Naive thymus-derived CD4-positive, alpha-beta T cell (primary cell): ENCODE data around the gene CCT2. TPM values are rescaled to one million over a fixed set of nuclear protein-coding genes. Genes with fewer than 3 reads are reported as not detected.
A peak's percentile ranks its signal among the peaks of the same experiment; 100 is the strongest.

Experiments
- ATAC-seq: fragments of 150-1000 bp; cut with Tn5 transposase; 2 replicates; pipeline ENCODE4 v1.10.0; 2021; ENCODE audit warnings: mild to moderate bottlenecking, moderate library complexity
- CTCF ChIA-PET: fragments of 350-600 bp; sonication (Branson Sonifier 250); formaldehyde crosslinking; loops from one replicate; lab custom pipeline; 2021; ENCODE audit warnings: antibody characterized with exemption; lab: Charles Lee
- POLR2A ChIA-PET: fragments of 350-600 bp; sonication (Branson Sonifier 250); formaldehyde crosslinking; loops from one replicate; lab custom pipeline; 2021; ENCODE audit warnings: antibody characterized with exemption, inconsistent platforms; lab: Charles Lee
- DNase-seq, 9 donors: peaks; one replicate each; pipeline versions ENCODE4 v3.0.0 to v3.0.0-alpha.2; 2020 to 2022; ENCODE audit warnings: mixed read lengths in 1 of 9
- H3K27ac ChIP-seq: one replicate; pipeline ENCODE4 v1.7.0; 2013; ENCODE audit warnings: mild to moderate bottlenecking, low read depth, low read length, moderate library complexity
- H3K27me3 ChIP-seq, 2 donors: one replicate each; pipeline ENCODE4 v1.7.0; 2013; ENCODE audit warnings: low read length in 2 of 2, mild to moderate bottlenecking in 2 of 2, moderate library complexity in 2 of 2; ENCODE audit not compliant: control insufficient read depth in 2 of 2, insufficient read depth in 2 of 2
- H3K36me3 ChIP-seq, 3 experiments: 1 replicate in 2 of 3; 2 replicates in 1 of 3; pipeline ENCODE4 v1.7.0; 2013; ENCODE audit warnings: low read length in 3 of 3, mild to moderate bottlenecking in 3 of 3, moderate library complexity in 1 of 3; ENCODE audit not compliant: insufficient read depth in 3 of 3, control insufficient read depth in 2 of 3
- H3K4me1 ChIP-seq, 2 donors: one replicate each; pipeline ENCODE4 v1.7.0; 2013; ENCODE audit warnings: low read length in 2 of 2, mild to moderate bottlenecking in 2 of 2, moderate library complexity in 1 of 2; ENCODE audit not compliant: control insufficient read depth in 2 of 2, insufficient read depth in 2 of 2
- H3K4me3 ChIP-seq: 2 replicates; pipeline ENCODE4 v1.7.0; 2013; ENCODE audit warnings: mild to moderate bottlenecking, low read length
- H3K9me3 ChIP-seq, 3 experiments: 1 replicate in 2 of 3; 2 replicates in 1 of 3; pipeline ENCODE4 v1.7.0; 2013; ENCODE audit warnings: low read length in 3 of 3; ENCODE audit not compliant: control insufficient read depth in 2 of 3
- H3K27ac Mint-ChIP-seq, 9 donors: one replicate each; pipeline ENCODE4 v1.8.0; 2020 to 2022; ENCODE audit warnings: mixed read lengths in 9 of 9, mild to moderate bottlenecking in 8 of 9, moderate library complexity in 5 of 9, inconsistent platforms in 2 of 9
- H3K27me3 Mint-ChIP-seq, 5 donors: one replicate each; pipeline ENCODE4 v1.8.0; 2021 to 2022; ENCODE audit warnings: mixed read lengths in 5 of 5, mild to moderate bottlenecking in 1 of 5
- H3K36me3 Mint-ChIP-seq, 5 donors: one replicate each; pipeline ENCODE4 v1.8.0; 2020 to 2022; ENCODE audit warnings: mixed read lengths in 5 of 5, mild to moderate bottlenecking in 3 of 5, inconsistent platforms in 1 of 5
- H3K4me1 Mint-ChIP-seq, 7 donors: one replicate each; pipeline ENCODE4 v1.8.0; 2020 to 2022; ENCODE audit warnings: mixed read lengths in 7 of 7, mild to moderate bottlenecking in 3 of 7, inconsistent platforms in 1 of 7
- H3K4me3 Mint-ChIP-seq, 10 donors: one replicate each; pipeline ENCODE4 v1.8.0; 2020 to 2022; ENCODE audit warnings: mild to moderate bottlenecking in 10 of 10, mixed read lengths in 10 of 10, moderate library complexity in 6 of 10, inconsistent platforms in 2 of 10
- H3K9me3 Mint-ChIP-seq, 11 donors: one replicate each; pipeline ENCODE4 v1.8.0; 2020 to 2022; ENCODE audit warnings: mixed read lengths in 11 of 11, mild to moderate bottlenecking in 4 of 11, inconsistent platforms in 1 of 11, moderate library complexity in 1 of 11
- intact Hi-C, 2 donors: fragments of 100-400 bp; cut with micrococcal nuclease; formaldehyde crosslinking; loops; one replicate each; pipeline ENCODE4 v1.15.1; 2023
- polyA plus RNA-seq, 2 donors: library from polyadenylated mRNA; unstranded; fragments of 300-500 nt; fragmentation: Illumina TruSeq; gene quantifications; one replicate each; pipeline ENCODE4 v1.2.3, GENCODE V29; 2021
- total RNA-seq, 6 experiments: library from RNA in 5 of 6; stranded (reverse) in 5 of 6; gene quantifications; 1 replicate in 5 of 6; 2 replicates in 1 of 6; pipeline ENCODE4 v1.2.3 and lab custom pipeline; 2021 to 2026

Gene CCT2
- total and polyA plus RNA-seq, 7 experiments from 2014 or later: 106 to 200 (median 156) TPM

- H3K36me3 Mint-ChIP-seq: no peaks in the 10 kb centered on the region
- CTCF ChIA-PET: interaction anchor here (0.6 kb wide), 1 partner anchor 212 kb away, joined by 4 read pairs; no protein-coding TSS in a partner anchor
- H3K27me3 Mint-ChIP-seq: peaks cover 0 to 10% (median 5%) of the 10 kb centered on the region in 5 donors
- ATAC-seq: no peak
- H3K4me3 ChIP-seq: no peak overlapping the region
- H3K9me3 ChIP-seq: no peaks in the 10 kb centered on the region
- H3K4me1 Mint-ChIP-seq: peaks cover 0 to 13% (median 0%) of the 10 kb centered on the region in 7 donors
- H3K27ac Mint-ChIP-seq: no peak overlapping the region
- no peak overlapping the region for H3K4me3 Mint-ChIP-seq
- no peaks in the 10 kb centered on the region for H3K36me3 ChIP-seq
- POLR2A ChIA-PET: no interaction called here
- intact Hi-C loops: no loop called here
- no peaks in the 10 kb centered on the region for H3K9me3 Mint-ChIP-seq
- H3K27me3 ChIP-seq: peaks cover 0 to 8% of the 10 kb centered on the region in 2 donors
- H3K4me1 ChIP-seq: no peaks in the 10 kb centered on the region
- H3K27ac ChIP-seq: no peak overlapping the region
- no peak for DNase-seq
Measured at GRCh38 chr12:69610126-69610525, 24.9 kb downstream of the CCT2 start.

GRCh38 chr12:69610729-69611128, 25.5 kb downstream of the CCT2 start, which contains the start of gene LRRC10:
TSS of gene LRRC10 (minus strand) at chr12:69610907. CDS start at chr12:69610838, 69 bp downstream.
- H3K4me3 ChIP-seq: no peak within 1 kb of the TSS
- H3K27me3 Mint-ChIP-seq: peaks cover 0 to 13% (median 10%) of the 10 kb centered on the region in 5 donors
- H3K9me3 ChIP-seq: no peaks in the 10 kb centered on the region
- CTCF ChIA-PET: no interaction called here
- H3K36me3 ChIP-seq: no peaks in the 10 kb centered on the region
- H3K36me3 Mint-ChIP-seq: no peaks in the 10 kb centered on the region
- POLR2A ChIA-PET: no interaction called here
- H3K27ac Mint-ChIP-seq: no peak within 1 kb of the TSS
- H3K27ac ChIP-seq: no peak within 1 kb of the TSS
- peaks cover 0 to 13% (median 0%) of the 10 kb centered on the region in 7 donors for H3K4me1 Mint-ChIP-seq
- peaks cover 0 to 8% of the 10 kb centered on the region in 2 donors for H3K27me3 ChIP-seq
- no peaks in the 10 kb centered on the region for H3K4me1 ChIP-seq
- intact Hi-C loops: no loop called here
- no peak for ATAC-seq
- H3K4me3 Mint-ChIP-seq: no peak within 1 kb of the TSS
- DNase-seq: no peak
- no peaks in the 10 kb centered on the region for H3K9me3 Mint-ChIP-seq

GRCh38 chr12:69613351-69613750, 28.1 kb downstream of the CCT2 start:
- H3K27ac ChIP-seq: no peak overlapping the region
- no peaks in the 10 kb centered on the region for H3K36me3 ChIP-seq
- H3K4me3 ChIP-seq: no peak overlapping the region
- intact Hi-C loops: no loop called here
- no peaks in the 10 kb centered on the region for H3K4me1 ChIP-seq
- Mint-ChIP-seq H3K4me1 (peaks cover 0 to 8% (median 0%) of the 10 kb centered on the region in 7 donors), H3K36me3 (no peaks in the 10 kb centered on the region), H3K27me3 (peaks cover 2 to 23% (median 16%) of the 10 kb centered on the region in 5 donors), H3K9me3 (no peaks in the 10 kb centered on the region), H3K4me3 (no peak overlapping the region), H3K27ac (no peak overlapping the region)
- ATAC-seq (no peak), DNase-seq (no peak)
- CTCF ChIA-PET: no interaction called here
- no peaks in the 10 kb centered on the region for H3K9me3 ChIP-seq
- peaks cover 0 to 8% of the 10 kb centered on the region in 2 donors for H3K27me3 ChIP-seq
- POLR2A ChIA-PET: no interaction called here

GRCh38 chr12:69616025-69616424, 30.8 kb downstream of the CCT2 start:
- Histone ChIP-seq H3K27me3 (peaks cover 0 to 3% of the 10 kb centered on the region in 2 donors), H3K4me3 (no peak overlapping the region), H3K9me3 (no peaks in the 10 kb centered on the region), H3K36me3 (no peaks in the 10 kb centered on the region), H3K4me1 (no peaks in the 10 kb centered on the region), H3K27ac (no peak overlapping the region)
- ChIA-PET POLR2A (no interaction called here), CTCF (no interaction called here)
- Mint-ChIP-seq H3K9me3 (peaks cover 0 to 2% (median 0%) of the 10 kb centered on the region in 11 donors), H3K4me1 (no peaks in the 10 kb centered on the region), H3K27ac (no peak overlapping the region), H3K27me3 (peaks cover 11 to 27% (median 16%) of the 10 kb centered on the region in 5 donors), H3K36me3 (no peaks in the 10 kb centered on the region), H3K4me3 (no peak overlapping the region)
- intact Hi-C loops: no loop called here
- DNase-seq: no peak
- ATAC-seq: peak; percentile 22

- POLR2A ChIA-PET: interaction anchor here (0.6 kb wide), 1 partner anchor 11 kb away, joined by 5 read pairs; no protein-coding TSS in a partner anchor
Measured at GRCh38 chr12:69619050-69619449, 33.8 kb downstream of the CCT2 start.

GRCh38 chr12:69620077-69620476, 34.8 kb downstream of the CCT2 start:
- H3K4me1 Mint-ChIP-seq: no peaks in the 10 kb centered on the region
- H3K27ac Mint-ChIP-seq: no peak overlapping the region
- H3K4me3 Mint-ChIP-seq: no peak overlapping the region
- Histone ChIP-seq H3K9me3 (no peaks in the 10 kb centered on the region), H3K36me3 (no peaks in the 10 kb centered on the region), H3K4me3 (no peak overlapping the region), H3K27ac (no peak overlapping the region), H3K4me1 (no peaks in the 10 kb centered on the region), H3K27me3 (no peaks in the 10 kb centered on the region)
- ATAC-seq (no peak), DNase-seq (no peak)
- no peaks in the 10 kb centered on the region for H3K36me3 Mint-ChIP-seq
- H3K9me3 Mint-ChIP-seq: peaks cover 0 to 2% (median 0%) of the 10 kb centered on the region in 11 donors
- H3K27me3 Mint-ChIP-seq: peaks cover 16 to 30% (median 17%) of the 10 kb centered on the region in 5 donors
- intact Hi-C loops: no loop called here
- CTCF ChIA-PET: no interaction called here
- POLR2A ChIA-PET: no interaction called here

More at GRCh38 chr12:69619050-69619449, 33.8 kb downstream of the CCT2 start:
- CTCF ChIA-PET: no interaction called here
- no peaks in the 10 kb centered on the region for H3K27me3 ChIP-seq
- intact Hi-C loops: no loop called here
- H3K9me3 ChIP-seq: no peaks in the 10 kb centered on the region
- no peaks in the 10 kb centered on the region for H3K4me1 Mint-ChIP-seq
- no peaks in the 10 kb centered on the region for H3K4me1 ChIP-seq
- H3K27ac Mint-ChIP-seq: no peak overlapping the region
- no peak overlapping the region for H3K27ac ChIP-seq
- no peak overlapping the region for H3K4me3 Mint-ChIP-seq
- H3K4me3 ChIP-seq: no peak overlapping the region
- H3K36me3 Mint-ChIP-seq: no peaks in the 10 kb centered on the region
- peaks cover 16 to 30% (median 17%) of the 10 kb centered on the region in 5 donors for H3K27me3 Mint-ChIP-seq
- no peaks in the 10 kb centered on the region for H3K36me3 ChIP-seq
- DNase-seq (no peak), ATAC-seq (no peak)
- peaks cover 0 to 2% (median 0%) of the 10 kb centered on the region in 11 donors for H3K9me3 Mint-ChIP-seq

- no peaks in the 10 kb centered on the region for H3K4me1 Mint-ChIP-seq
- Histone ChIP-seq H3K36me3 (no peaks in the 10 kb centered on the region), H3K9me3 (no peaks in the 10 kb centered on the region), H3K27ac (no peak overlapping the region), H3K27me3 (no peaks in the 10 kb centered on the region), H3K4me3 (no peak overlapping the region), H3K4me1 (no peaks in the 10 kb centered on the region)
- ATAC-seq (no peak), DNase-seq (no peak)
- intact Hi-C loops: no loop called here
- H3K36me3 Mint-ChIP-seq: no peaks in the 10 kb centered on the region
- ChIA-PET POLR2A (no interaction called here), CTCF (no interaction called here)
- H3K27ac Mint-ChIP-seq: no peak overlapping the region
- H3K4me3 Mint-ChIP-seq: no peak overlapping the region
- H3K27me3 Mint-ChIP-seq: peaks cover 10 to 25% (median 16%) of the 10 kb centered on the region in 5 donors
- H3K9me3 Mint-ChIP-seq: peaks cover 0 to 2% (median 0%) of the 10 kb centered on the region in 11 donors
Measured at GRCh38 chr12:69620921-69621320, 35.7 kb downstream of the CCT2 start.
